HG03135 (cell line): Measurements from ENCODE around the gene KISS1.

Source experiments
- ATAC-seq: cut with Tn5 transposase; IDR thresholded peaks from one replicate; pipeline ENCODE4 v1.9.1; 2021; ENCODE audit warnings: mild to moderate bottlenecking, moderate library complexity; ENCODE audit not compliant: unreplicated experiment

The KISS1 gene

GRCh38 chr1:204162494-204163074 is 33.7 kb downstream of the KISS1 start:
- no peak for ATAC-seq

DNA sequence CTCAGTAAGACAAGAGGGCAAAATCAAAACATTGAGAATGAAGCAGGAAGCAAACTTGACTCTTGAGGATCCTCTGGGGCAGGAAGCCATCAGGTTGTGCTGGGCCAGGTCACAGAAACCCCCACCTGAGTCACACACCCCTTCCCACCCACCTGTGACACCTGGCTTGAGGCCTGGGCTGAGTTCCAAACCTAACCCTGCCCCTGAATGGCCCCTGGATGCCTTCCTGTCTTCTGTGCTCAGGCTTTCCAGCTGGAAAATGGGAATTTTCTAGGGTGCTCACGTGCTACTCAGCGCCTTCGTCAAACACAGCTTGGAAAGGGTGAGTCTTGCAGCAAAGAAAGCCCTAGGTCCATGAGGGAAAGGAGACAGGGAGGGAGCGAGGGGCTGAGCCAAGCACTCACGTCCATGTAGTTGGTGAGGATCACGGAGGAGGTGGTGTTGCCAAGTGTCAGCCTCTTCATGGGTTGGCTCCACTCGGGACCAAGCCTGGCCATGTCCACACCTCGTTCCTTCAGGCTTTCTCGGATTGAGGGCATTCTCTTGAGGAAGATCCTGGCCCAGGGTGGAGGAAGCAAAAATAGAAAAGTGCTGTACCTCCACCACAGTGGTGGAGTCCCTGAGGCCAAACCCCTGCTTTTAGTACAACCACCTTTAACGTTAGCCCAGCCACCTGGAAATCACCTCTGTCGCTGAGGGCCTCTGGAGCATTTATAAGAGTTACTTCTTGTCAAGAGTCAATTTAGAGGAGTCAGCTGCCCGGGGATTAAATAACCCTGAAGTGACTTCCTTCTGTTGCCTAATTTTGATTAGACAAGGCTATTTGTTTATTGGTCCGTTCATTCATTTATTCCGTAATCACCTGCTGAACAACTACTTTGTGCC is 34.4 kb downstream of the KISS1 start:
- no peak for ATAC-seq

DNA sequence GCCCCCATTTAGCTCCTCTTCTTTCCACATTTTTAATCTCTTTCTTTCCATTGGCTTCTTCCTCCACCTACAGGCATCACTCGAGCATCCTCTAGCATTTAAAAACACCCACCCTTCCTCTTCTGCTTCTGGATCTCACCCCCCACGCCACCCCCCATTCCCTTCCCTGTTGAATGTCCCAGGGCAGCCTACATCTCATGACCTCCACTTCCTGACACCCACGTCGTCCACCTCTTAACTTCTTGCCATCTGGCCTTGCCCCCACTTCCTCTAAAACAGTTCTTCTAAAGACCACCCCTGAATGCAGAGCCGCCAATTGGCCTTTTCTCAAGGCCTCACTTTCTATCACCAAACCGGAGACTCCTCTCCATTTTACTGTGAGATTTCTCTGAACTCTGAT is 38.3 kb downstream of the KISS1 start:
- ATAC-seq: no peak

- no peak for ATAC-seq
These were observed 40.4 kb downstream of the KISS1 start for GRCh38 chr1:204155881-204156280.

DNA sequence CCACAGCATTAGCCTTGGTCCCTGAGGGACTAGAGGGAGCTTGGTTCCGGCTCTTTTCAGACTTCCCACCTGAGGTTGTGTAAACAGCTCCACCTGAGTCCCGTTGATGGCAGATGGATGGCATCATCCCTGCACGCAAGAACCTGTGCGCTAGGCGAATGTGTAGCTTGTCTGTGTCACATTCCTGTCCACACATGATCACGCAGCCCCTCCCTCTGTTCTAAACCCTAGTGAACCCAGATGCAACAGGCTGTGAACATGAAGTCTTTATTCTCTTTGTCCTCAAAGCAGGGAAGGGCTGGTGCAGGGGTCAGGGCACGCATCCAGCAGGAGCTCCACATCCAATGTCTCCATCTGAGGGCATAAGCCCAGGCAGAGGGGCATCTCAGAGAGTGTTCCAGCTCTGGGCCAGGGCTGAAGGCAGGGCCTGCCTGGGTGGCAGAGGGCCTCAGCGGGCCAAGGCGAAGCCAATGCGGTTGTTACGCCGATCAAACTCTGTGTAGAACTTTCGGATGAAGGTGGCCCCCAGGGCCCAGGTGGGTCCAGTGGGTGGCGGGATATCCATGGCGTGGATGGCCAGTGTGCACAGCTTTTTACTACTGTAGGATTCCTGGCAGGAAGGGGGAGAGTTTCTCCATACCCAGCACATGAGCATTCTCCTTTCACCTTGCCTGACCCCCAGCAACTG is 41.6 kb downstream of the KISS1 start:
- ATAC-seq: no peak

- ATAC-seq: no peak
These were observed 42.6 kb downstream of the KISS1 start for GRCh38 chr1:204153667-204154066.

- ATAC-seq: no peak
These were observed 43.8 kb downstream of the KISS1 start for GRCh38 chr1:204152310-204153044.

GRCh38 chr1:204151552-204152309 is 44.6 kb downstream of the KISS1 start, which contains the start of gene ETNK2:
ETNK2 (minus strand) TSS chr1:204152044; CDS start chr1:204151852, 192 bp downstream.
- no peak for ATAC-seq

- ATAC-seq: no peak
These were observed 45.4 kb downstream of the KISS1 start for GRCh38 chr1:204150702-204151551.

GRCh38 chr1:204149635-204150565 is 46.4 kb downstream of the KISS1 start:
- ATAC-seq: no peak

DNA sequence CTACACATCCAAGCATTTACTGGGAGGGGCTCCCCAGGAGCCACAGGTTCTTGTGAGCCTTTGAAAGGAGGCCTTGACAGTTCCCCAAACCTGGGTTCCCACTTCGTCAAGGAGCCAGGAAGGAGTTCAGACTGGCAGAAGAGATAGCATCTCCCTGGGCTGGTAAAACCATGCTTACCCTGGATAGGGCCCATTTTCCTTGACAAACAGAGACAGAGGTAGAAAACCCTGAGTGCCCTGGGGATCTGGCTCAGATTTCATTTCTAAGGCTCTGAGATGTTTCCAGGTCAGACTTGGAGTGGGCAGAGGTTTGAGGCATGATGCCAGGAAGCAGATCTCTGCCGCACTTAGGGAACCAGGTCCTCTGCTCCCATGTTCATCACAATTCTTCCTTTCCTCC is 47.2 kb downstream of the KISS1 start:
- no peak for ATAC-seq

DNA sequence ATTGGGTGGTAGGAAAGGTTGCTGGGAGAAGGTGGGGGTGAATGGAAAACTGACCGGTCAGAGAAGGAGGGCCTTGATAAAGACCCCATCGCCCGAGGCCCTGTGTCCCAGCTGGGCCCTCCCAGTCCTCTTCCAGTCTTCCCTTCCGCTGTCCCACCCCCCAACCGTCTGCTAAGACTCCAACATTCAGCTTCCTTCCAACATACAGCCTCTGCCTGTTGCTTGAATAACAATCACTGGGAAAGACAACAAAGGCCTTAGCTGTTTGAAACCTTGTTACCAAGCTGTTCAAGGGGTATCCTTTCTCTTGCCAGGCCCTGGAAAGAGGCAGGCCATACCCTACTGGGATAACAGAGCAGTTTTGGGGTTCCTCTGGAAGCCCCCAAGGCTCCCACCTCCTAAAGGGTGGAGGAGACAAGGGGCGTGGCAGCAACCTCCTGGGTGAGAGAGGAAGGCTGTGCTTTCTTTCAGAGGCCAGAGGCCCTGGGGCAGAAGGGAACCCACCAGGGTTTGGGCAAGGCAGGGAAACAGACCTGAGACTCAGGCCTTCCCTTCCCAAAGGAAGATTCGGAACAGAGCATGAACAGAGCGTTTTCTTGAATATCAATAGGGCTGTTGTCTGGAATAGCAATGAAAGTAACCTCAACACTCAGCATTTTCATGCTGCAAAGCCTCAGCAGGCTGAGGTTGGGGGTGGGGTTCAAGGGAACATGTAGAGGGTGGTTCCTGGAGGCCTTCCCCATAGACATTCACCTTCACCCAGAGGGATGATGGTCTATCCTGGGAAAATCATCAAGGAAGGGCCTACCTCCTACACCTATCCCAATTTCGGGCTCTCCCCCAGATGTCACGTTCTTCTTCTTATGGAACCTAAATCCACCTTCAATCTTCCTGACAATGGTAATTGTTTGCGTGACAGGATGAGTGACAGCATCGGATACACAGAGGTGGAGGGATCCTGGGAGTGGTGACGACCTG is 48.6 kb downstream of the KISS1 start:
- ATAC-seq: no peak

GRCh38 chr1:204146965-204147364 is 49.3 kb downstream of the KISS1 start:
- no peak for ATAC-seq

GRCh38 chr1:204146309-204146708 is 50.0 kb downstream of the KISS1 start:
- no peak for ATAC-seq

- ATAC-seq: no peak
These were observed 51.2 kb downstream of the KISS1 start for GRCh38 chr1:204145033-204145504.

DNA sequence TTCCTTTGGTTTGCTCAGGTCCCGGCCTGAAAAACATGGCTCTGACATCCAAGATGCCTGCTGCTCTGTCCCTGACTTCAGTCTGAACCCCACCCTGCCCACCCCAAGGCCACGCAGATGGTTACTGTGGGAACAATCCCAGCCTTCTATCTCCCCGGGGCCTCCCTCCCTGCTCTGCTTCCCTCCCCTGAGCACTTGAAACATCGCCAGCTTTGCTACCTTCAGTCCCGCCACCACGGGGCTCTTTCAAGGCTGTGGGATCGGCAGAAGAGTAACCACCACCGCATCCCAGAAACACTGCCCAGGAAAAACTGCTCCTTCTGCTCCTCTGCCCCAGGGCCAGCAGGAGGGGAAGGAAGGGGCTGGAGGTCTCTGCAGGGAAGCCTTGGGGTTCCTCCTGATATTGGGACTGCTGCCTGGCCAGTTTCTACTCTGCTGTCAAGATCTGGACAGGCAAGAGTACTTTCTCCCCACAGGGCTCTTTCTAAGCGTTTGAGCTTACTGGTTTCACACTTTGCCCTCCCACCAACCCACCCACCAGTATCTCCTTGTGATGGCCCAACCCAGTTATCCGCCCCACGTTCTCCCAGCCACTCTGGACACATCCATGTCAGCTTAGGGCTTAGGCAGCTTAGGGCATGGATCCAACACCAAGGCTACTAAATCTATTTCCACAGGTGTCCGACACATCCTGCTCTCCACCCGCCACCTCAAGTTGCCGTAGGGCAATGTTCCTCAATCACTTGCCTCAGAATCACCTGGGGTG is 52.8 kb downstream of the KISS1 start:
- no peak for ATAC-seq
